Liver (tissue), 9 donors: ENCODE measurements around the gene COBL. TPM values are rescaled to one million over a fixed set of nuclear protein-coding genes. Genes with fewer than 3 reads are reported as not detected.

Experiments used
- DNase-seq: peaks from one replicate; pipeline ENCODE4 v3.0.0-alpha.2; 2017; ENCODE audit warnings: low spot score
- H3K27ac ChIP-seq, 2 donors: one replicate each; pipeline ENCODE4 v1.7.0; 2013; ENCODE audit warnings: inconsistent platforms in 2 of 2, low read length in 2 of 2, control low read depth in 1 of 2, low read depth in 1 of 2, mild to moderate bottlenecking in 1 of 2
- H3K27me3 ChIP-seq, 4 donors: one replicate each; pipeline versions ENCODE4 v1.6.1 to v1.7.0; 2013; ENCODE audit warnings: low read length in 3 of 4, inconsistent platforms in 1 of 4, mild to moderate bottlenecking in 1 of 4, moderate library complexity in 1 of 4; ENCODE audit not compliant: control insufficient read depth in 4 of 4, insufficient read depth in 4 of 4
- H3K36me3 ChIP-seq, 4 donors: one replicate each; pipeline versions ENCODE4 v1.6.1 to v1.7.0; 2013; ENCODE audit warnings: low read length in 3 of 4, mild to moderate bottlenecking in 3 of 4, low read depth in 1 of 4, moderate library complexity in 1 of 4; ENCODE audit not compliant: control insufficient read depth in 4 of 4, insufficient read depth in 3 of 4
- H3K4me1 ChIP-seq, 4 donors: one replicate each; pipeline versions ENCODE4 v1.6.1 to v1.7.0; 2013; ENCODE audit warnings: low read length in 3 of 4, mild to moderate bottlenecking in 3 of 4, moderate library complexity in 1 of 4; ENCODE audit not compliant: control insufficient read depth in 4 of 4, insufficient read depth in 4 of 4
- H3K4me3 ChIP-seq, 3 donors: one replicate each; pipeline versions ENCODE4 v1.6.1 to v1.7.0; 2013; ENCODE audit warnings: low read length in 3 of 3, control low read depth in 1 of 3, low read depth in 1 of 3, mild to moderate bottlenecking in 1 of 3
- H3K9ac ChIP-seq, 2 donors: one replicate each; pipeline ENCODE4 v1.7.0; 2013; ENCODE audit warnings: low read length in 2 of 2, mild to moderate bottlenecking in 2 of 2, moderate library complexity in 2 of 2, control low read depth in 1 of 2, low read depth in 1 of 2
- H3K9me3 ChIP-seq, 4 donors: one replicate each; pipeline versions ENCODE4 v1.6.1 to v1.7.0; 2013; ENCODE audit warnings: low read length in 3 of 4; ENCODE audit not compliant: control insufficient read depth in 4 of 4
- EGR1 ChIP-seq, 2 donors: IDR thresholded peaks; 2 replicates each; pipeline ENCODE4 v1.6.1; 2016 to 2018; ENCODE audit warnings: antibody characterized with exemption in 2 of 2, low read depth in 2 of 2
- FOXA1 ChIP-seq: IDR thresholded peaks from 2 replicates; pipeline ENCODE4 v1.6.1; 2016; ENCODE audit warnings: antibody characterized with exemption
- FOXA2 ChIP-seq: IDR thresholded peaks from 2 replicates; pipeline ENCODE4 v1.6.1; 2016; ENCODE audit warnings: antibody characterized with exemption
- GABPA ChIP-seq, 2 donors: IDR thresholded peaks in 1 of 2; conservative IDR thresholded peaks in 1 of 2; 2 replicates each; pipeline ENCODE4 v1.6.1; 2016; ENCODE audit warnings: antibody characterized with exemption in 2 of 2, mild to moderate bottlenecking in 1 of 2, moderate library complexity in 1 of 2
- HNF4A ChIP-seq, 2 donors: conservative IDR thresholded peaks; 2 replicates each; pipeline ENCODE4 v1.6.1; 2016; ENCODE audit warnings: antibody characterized with exemption in 2 of 2, mild to moderate bottlenecking in 2 of 2
- HNF4G ChIP-seq: IDR thresholded peaks from 2 replicates; pipeline ENCODE4 v1.6.1; 2016; ENCODE audit warnings: antibody characterized with exemption
- JUND ChIP-seq, 2 donors: IDR thresholded peaks; 2 replicates each; pipeline ENCODE4 v1.6.1; 2016; ENCODE audit warnings: antibody characterized with exemption in 2 of 2
- NR2F2 ChIP-seq: IDR thresholded peaks from 2 replicates; pipeline ENCODE4 v1.6.1; 2016; ENCODE audit warnings: antibody characterized with exemption
- RAD21 ChIP-seq, 2 donors: IDR thresholded peaks; 2 replicates each; pipeline ENCODE4 v1.6.1; 2016; ENCODE audit warnings: antibody characterized with exemption in 2 of 2, mild to moderate bottlenecking in 2 of 2
- RXRA ChIP-seq, 2 donors: IDR thresholded peaks; 2 replicates each; pipeline ENCODE4 v1.6.1; 2017 to 2018; ENCODE audit warnings: antibody characterized with exemption in 2 of 2, mild to moderate bottlenecking in 1 of 2
- SP1 ChIP-seq: IDR thresholded peaks from 2 replicates; pipeline ENCODE4 v1.6.1; 2018; ENCODE audit warnings: antibody characterized with exemption, mild to moderate bottlenecking
- TAF1 ChIP-seq: conservative IDR thresholded peaks from 2 replicates; pipeline ENCODE4 v1.6.1; 2016; ENCODE audit warnings: antibody characterized with exemption, mild to moderate bottlenecking
- YY1 ChIP-seq: IDR thresholded peaks from 2 replicates; pipeline ENCODE4 v1.6.1; 2016; ENCODE audit warnings: antibody characterized with exemption, mild to moderate bottlenecking
- WGBS: extraction: QIAGEN DNeasy Blood & Tissue Kit; methylation state at CpG from one replicate; pipeline ENCODE4 v1.1.7; 2013; 5-methylcytosine and 5-hydroxymethylcytosine counted together
- polyA plus RNA-seq, 2 donors: library from polyadenylated mRNA; stranded (reverse) in 1 of 2; unstranded in 1 of 2; fragments of 200-250 nt in 1 of 2; fragments of >200 nt in 1 of 2; fragmentation: Nextera tagmentation in 1 of 2; extraction: Ambion mirVana in 1 of 2; gene quantifications; one replicate each; pipeline versions ENCODE4 v1.2.1 to v1.2.3, GENCODE V29; 2013 to 2015
- total RNA-seq, 2 donors: library from RNA; depleted of rRNA; stranded (reverse); fragments of >200 nt; gene quantifications; one replicate each; pipeline ENCODE4 v1.2.3, GENCODE V29; 2014
- TF ChIP-seq, protein P1 (sequence below): IDR thresholded peaks from 2 replicates; pipeline ENCODE4 v1.6.1; 2016; ENCODE audit warnings: antibody characterized with exemption
- TF ChIP-seq, protein P2 (sequence below): IDR thresholded peaks from 2 replicates; pipeline ENCODE4 v1.6.1; 2016; ENCODE audit warnings: antibody characterized with exemption
- TF ChIP-seq, protein P3 (sequence below): IDR thresholded peaks from 2 replicates; pipeline ENCODE4 v1.6.1; 2016; ENCODE audit warnings: antibody characterized with exemption
- TF ChIP-seq, protein P4 (sequence below): fragments of 150-350 bp; IDR thresholded peaks from 2 replicates; pipeline ENCODE4 v1.5.1; 2017; ENCODE audit warnings: improper control_type of control experiment, low read depth, low read length; ENCODE audit not compliant: missing input control
- TF ChIP-seq, protein P5 (sequence below): IDR thresholded peaks from 2 replicates; pipeline ENCODE4 v1.6.1; 2016; ENCODE audit warnings: antibody characterized with exemption, mild to moderate bottlenecking
- donor health status: healthy.
- donor health status: healthy.
- donor health status: healthy.
- donor health status: healthy.
- donor health status: healthy.

The COBL gene
- total and polyA plus RNA-seq, 4 donors: 5.8 to 18.7 (median 10.7) TPM

DNA sequence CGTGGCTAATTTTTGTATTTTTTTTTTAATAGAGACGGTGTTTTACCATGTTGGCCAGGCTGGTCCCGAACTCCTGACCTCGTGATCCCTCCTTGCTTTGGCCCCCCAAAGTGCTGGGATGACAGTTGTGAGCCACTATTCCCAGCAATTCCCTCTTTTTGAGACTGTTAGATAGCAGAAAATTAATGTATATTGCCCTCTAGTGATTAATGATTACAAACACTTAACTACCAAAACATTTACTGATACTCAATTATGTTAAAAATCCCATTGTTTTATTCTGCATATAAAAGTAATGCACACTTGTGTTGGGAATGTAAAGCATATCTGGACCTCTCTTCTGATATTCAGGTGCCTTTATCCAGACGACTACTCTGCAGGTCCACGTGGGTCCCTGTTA lies 41.2 kb upstream of the COBL start:
- H3K27ac ChIP-seq: peak overlapping the region in 1 of 2 donors; percentile 23
- H3K9me3 ChIP-seq: no peaks in the 10 kb centered on the region
- TF ChIP-seq, protein P1, sequence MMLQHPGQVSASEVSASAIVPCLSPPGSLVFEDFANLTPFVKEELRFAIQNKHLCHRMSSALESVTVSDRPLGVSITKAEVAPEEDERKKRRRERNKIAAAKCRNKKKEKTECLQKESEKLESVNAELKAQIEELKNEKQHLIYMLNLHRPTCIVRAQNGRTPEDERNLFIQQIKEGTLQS: no peak
- TF ChIP-seq HNF4G (no peak), SP1 (no peak), RAD21 (IDR thresholded peaks at IDR 0.05) (peak; percentile 31 to 52), TAF1 (no peak)
- TF ChIP-seq, protein P2, sequence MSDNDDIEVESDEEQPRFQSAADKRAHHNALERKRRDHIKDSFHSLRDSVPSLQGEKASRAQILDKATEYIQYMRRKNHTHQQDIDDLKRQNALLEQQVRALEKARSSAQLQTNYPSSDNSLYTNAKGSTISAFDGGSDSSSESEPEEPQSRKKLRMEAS: no peak
- H3K9ac ChIP-seq: no peak overlapping the region
- no peak overlapping the region for H3K4me3 ChIP-seq
- no peaks in the 10 kb centered on the region for H3K36me3 ChIP-seq
- H3K27me3 ChIP-seq: no peaks in the 10 kb centered on the region
- no peak for DNase-seq
- peaks cover 5 to 24% (median 17%) of the 10 kb centered on the region in 4 donors for H3K4me1 ChIP-seq
- 72% methylated on average over 6 of the region's 6 CpGs for WGBS

DNA sequence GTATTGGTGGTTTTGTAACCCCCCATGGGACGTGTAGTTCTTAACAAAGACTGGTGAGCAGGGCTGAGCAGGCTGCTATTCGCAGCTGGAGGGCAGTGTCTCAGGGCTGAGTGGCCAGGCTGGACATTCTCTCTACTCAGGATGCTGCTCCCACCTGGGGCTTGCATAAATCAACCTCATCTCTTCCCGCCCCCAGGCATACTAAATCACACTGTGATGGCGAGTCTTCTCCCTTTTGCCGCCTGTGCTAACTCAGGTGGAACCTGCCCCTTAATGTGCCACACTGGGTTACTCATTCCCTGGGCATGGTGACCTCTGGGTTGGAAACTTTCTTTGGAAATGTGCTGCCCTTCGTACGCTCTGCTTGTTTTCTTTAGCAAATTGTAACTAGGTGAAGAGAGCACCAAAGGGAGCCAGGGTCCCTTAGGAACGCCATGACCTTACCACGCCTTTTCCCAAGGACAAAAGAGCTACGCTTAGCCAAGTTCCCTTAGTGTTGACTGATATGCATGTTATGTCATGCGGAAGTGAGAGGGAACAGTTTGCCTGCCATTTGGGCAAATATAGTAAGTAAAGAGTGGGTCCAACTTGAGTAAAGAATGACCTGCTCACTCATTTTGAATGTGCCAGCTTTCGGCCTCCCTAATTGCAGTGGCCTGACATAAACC lies 40.4 kb upstream of the COBL start:
- H3K4me1 ChIP-seq: peaks cover 5 to 24% (median 17%) of the 10 kb centered on the region in 4 donors
- H3K9me3 ChIP-seq: no peaks in the 10 kb centered on the region
- H3K27ac ChIP-seq: peak overlapping the region; percentile 23 to 44
- TF ChIP-seq FOXA1 (peak; percentile 91), YY1 (peak; percentile 73), RAD21 (IDR thresholded peaks at IDR 0.05) (peak; percentile 52 to 58), SP1 (peak; percentile 98), GABPA (IDR thresholded peaks at IDR 0.05 in 1 of 2, conservative IDR thresholded peaks at IDR 0.05 in 1 of 2) (peak in 1 of 2 donors; percentile 42), NR2F2 (no peak), FOXA2 (peak; percentile 87), TAF1 (no peak), EGR1 (IDR thresholded peaks at IDR 0.05; ENCODE audit: low read depth in 2 of 2) (peak; percentile 46 to 87), JUND (IDR thresholded peaks at IDR 0.05) (peak; percentile 71), RXRA (IDR thresholded peaks at IDR 0.05) (peak; percentile 97 to 98), HNF4A (conservative IDR thresholded peaks at IDR 0.05) (peak; percentile 89 to 93), HNF4G (peak; percentile 72)
- TF ChIP-seq, protein P1: peak; percentile 73
- TF ChIP-seq, protein P3, sequence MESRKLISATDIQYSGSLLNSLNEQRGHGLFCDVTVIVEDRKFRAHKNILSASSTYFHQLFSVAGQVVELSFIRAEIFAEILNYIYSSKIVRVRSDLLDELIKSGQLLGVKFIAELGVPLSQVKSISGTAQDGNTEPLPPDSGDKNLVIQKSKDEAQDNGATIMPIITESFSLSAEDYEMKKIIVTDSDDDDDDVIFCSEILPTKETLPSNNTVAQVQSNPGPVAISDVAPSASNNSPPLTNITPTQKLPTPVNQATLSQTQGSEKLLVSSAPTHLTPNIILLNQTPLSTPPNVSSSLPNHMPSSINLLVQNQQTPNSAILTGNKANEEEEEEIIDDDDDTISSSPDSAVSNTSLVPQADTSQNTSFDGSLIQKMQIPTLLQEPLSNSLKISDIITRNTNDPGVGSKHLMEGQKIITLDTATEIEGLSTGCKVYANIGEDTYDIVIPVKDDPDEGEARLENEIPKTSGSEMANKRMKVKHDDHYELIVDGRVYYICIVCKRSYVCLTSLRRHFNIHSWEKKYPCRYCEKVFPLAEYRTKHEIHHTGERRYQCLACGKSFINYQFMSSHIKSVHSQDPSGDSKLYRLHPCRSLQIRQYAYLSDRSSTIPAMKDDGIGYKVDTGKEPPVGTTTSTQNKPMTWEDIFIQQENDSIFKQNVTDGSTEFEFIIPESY: peak; percentile 71
- TF ChIP-seq, protein P4, sequence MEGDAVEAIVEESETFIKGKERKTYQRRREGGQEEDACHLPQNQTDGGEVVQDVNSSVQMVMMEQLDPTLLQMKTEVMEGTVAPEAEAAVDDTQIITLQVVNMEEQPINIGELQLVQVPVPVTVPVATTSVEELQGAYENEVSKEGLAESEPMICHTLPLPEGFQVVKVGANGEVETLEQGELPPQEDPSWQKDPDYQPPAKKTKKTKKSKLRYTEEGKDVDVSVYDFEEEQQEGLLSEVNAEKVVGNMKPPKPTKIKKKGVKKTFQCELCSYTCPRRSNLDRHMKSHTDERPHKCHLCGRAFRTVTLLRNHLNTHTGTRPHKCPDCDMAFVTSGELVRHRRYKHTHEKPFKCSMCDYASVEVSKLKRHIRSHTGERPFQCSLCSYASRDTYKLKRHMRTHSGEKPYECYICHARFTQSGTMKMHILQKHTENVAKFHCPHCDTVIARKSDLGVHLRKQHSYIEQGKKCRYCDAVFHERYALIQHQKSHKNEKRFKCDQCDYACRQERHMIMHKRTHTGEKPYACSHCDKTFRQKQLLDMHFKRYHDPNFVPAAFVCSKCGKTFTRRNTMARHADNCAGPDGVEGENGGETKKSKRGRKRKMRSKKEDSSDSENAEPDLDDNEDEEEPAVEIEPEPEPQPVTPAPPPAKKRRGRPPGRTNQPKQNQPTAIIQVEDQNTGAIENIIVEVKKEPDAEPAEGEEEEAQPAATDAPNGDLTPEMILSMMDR: no peak
- TF ChIP-seq, protein P5, sequence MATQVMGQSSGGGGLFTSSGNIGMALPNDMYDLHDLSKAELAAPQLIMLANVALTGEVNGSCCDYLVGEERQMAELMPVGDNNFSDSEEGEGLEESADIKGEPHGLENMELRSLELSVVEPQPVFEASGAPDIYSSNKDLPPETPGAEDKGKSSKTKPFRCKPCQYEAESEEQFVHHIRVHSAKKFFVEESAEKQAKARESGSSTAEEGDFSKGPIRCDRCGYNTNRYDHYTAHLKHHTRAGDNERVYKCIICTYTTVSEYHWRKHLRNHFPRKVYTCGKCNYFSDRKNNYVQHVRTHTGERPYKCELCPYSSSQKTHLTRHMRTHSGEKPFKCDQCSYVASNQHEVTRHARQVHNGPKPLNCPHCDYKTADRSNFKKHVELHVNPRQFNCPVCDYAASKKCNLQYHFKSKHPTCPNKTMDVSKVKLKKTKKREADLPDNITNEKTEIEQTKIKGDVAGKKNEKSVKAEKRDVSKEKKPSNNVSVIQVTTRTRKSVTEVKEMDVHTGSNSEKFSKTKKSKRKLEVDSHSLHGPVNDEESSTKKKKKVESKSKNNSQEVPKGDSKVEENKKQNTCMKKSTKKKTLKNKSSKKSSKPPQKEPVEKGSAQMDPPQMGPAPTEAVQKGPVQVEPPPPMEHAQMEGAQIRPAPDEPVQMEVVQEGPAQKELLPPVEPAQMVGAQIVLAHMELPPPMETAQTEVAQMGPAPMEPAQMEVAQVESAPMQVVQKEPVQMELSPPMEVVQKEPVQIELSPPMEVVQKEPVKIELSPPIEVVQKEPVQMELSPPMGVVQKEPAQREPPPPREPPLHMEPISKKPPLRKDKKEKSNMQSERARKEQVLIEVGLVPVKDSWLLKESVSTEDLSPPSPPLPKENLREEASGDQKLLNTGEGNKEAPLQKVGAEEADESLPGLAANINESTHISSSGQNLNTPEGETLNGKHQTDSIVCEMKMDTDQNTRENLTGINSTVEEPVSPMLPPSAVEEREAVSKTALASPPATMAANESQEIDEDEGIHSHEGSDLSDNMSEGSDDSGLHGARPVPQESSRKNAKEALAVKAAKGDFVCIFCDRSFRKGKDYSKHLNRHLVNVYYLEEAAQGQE: peak; percentile 47
- TF ChIP-seq, protein P2: peak; percentile 82
- DNase-seq: no peak
- H3K4me3 ChIP-seq: no peak overlapping the region
- H3K9ac ChIP-seq: no peak overlapping the region
- no peaks in the 10 kb centered on the region for H3K36me3 ChIP-seq
- no peaks in the 10 kb centered on the region for H3K27me3 ChIP-seq
- 41% methylated on average over 12 of the region's 12 CpGs for WGBS
